Activated B cell treated with CpG ODN at 0.5 μM for 24 hours (primary cell): ENCODE data around the gene NUPR1. TPM values are rescaled to one million over a fixed set of nuclear protein-coding genes. Genes with fewer than 3 reads are reported as not detected.

Source experiments
- ATAC-seq: fragments of 200-7000 bp; cut with Tn5 transposase; one replicate; pipeline ENCODE4 v1.10.0; 2021; ENCODE audit warnings: low read depth, mild to moderate bottlenecking, moderate library complexity
- CTCF ChIA-PET: fragments of 350-600 bp; sonication (Branson Sonifier 250); formaldehyde crosslinking; loops from one replicate; lab custom pipeline; 2021; ENCODE audit warnings: antibody characterized with exemption; lab: Charles Lee
- POLR2A ChIA-PET: fragments of 350-600 bp; sonication (Branson Sonifier 250); formaldehyde crosslinking; loops from one replicate; lab custom pipeline; 2021; ENCODE audit warnings: antibody characterized with exemption; lab: Charles Lee
- DNase-seq: peaks from one replicate; pipeline ENCODE4 v3.0.0; 2022
- H3K27ac Mint-ChIP-seq: one replicate; pipeline ENCODE4 v1.8.0; 2020; ENCODE audit warnings: mixed read lengths
- H3K27me3 Mint-ChIP-seq: one replicate; pipeline ENCODE4 v1.8.0; 2021; ENCODE audit warnings: mixed read lengths
- H3K36me3 Mint-ChIP-seq: one replicate; pipeline ENCODE4 v1.8.0; 2021; ENCODE audit warnings: low read depth, mixed read lengths
- H3K4me1 Mint-ChIP-seq: one replicate; pipeline ENCODE4 v1.8.0; 2021; ENCODE audit warnings: mixed read lengths
- H3K4me3 Mint-ChIP-seq: one replicate; pipeline ENCODE4 v1.8.0; 2020; ENCODE audit warnings: mild to moderate bottlenecking, mixed read lengths
- H3K9me3 Mint-ChIP-seq: one replicate; pipeline ENCODE4 v1.8.0; 2020; ENCODE audit warnings: mixed read lengths
- CTCF ChIP-seq: fragments of 200-600 bp; IDR thresholded peaks from one replicate; pipeline ENCODE4 v1.8.0; 2022; ENCODE audit warnings: antibody characterized with exemption, mild to moderate bottlenecking
- intact Hi-C: fragments of 100-400 bp; cut with micrococcal nuclease; formaldehyde crosslinking; loops from one replicate; pipeline ENCODE4 v1.15.1; 2024
- total RNA-seq: library from RNA; stranded (reverse); gene quantifications from 2 replicates; pipeline ENCODE4 v1.2.3, GENCODE V29; 2022

The NUPR1 gene
- total RNA-seq: not detected in 2 replicates

GRCh38 chr16:28538733-28539596 lies at the start of gene NUPR1:
Gene NUPR1, minus strand, starts transcription at chr16:28538974. Its CDS starts 67 bp downstream, at chr16:28538907.
- no peaks in the 10 kb centered on the region for H3K9me3 Mint-ChIP-seq
- intact Hi-C loops: no loop called here
- CTCF ChIA-PET: no interaction called here
- ATAC-seq: no peak
- POLR2A ChIA-PET: no interaction called here
- no peak for DNase-seq
- H3K36me3 Mint-ChIP-seq: no peaks in the 10 kb centered on the region
- no peak for TF ChIP-seq CTCF
- no peak within 1 kb of the TSS for H3K27ac Mint-ChIP-seq
- peaks cover 17% of the 10 kb centered on the region for H3K27me3 Mint-ChIP-seq
- no peak within 1 kb of the TSS for H3K4me3 Mint-ChIP-seq
- H3K4me1 Mint-ChIP-seq: peaks cover 8% of the 10 kb centered on the region

GRCh38 chr16:28587386-28587785 lies 48.6 kb upstream of the NUPR1 start:
- ChIA-PET POLR2A (no interaction called here), CTCF (no interaction called here)
- Mint-ChIP-seq H3K9me3 (no peaks in the 10 kb centered on the region), H3K4me3 (no peak overlapping the region), H3K27me3 (no peaks in the 10 kb centered on the region), H3K27ac (no peak overlapping the region), H3K36me3 (peaks cover 88% of the 10 kb centered on the region), H3K4me1 (peaks cover 2% of the 10 kb centered on the region)
- intact Hi-C loops: no loop called here
- no peak for TF ChIP-seq CTCF
- DNase-seq: no peak
- no peak for ATAC-seq

- Mint-ChIP-seq H3K36me3 (peaks cover 86% of the 10 kb centered on the region), H3K4me1 (peaks cover 2% of the 10 kb centered on the region), H3K4me3 (no peak overlapping the region), H3K9me3 (no peaks in the 10 kb centered on the region), H3K27me3 (no peaks in the 10 kb centered on the region), H3K27ac (no peak overlapping the region)
- intact Hi-C loops: no loop called here
- DNase-seq (no peak), ATAC-seq (no peak)
- POLR2A ChIA-PET: no interaction called here
- no peak for TF ChIP-seq CTCF
- CTCF ChIA-PET: no interaction called here
These were observed 47.7 kb upstream of the NUPR1 start for GRCh38 chr16:28586466-28586865.

- CTCF ChIA-PET: no interaction called here
- POLR2A ChIA-PET: no interaction called here
- DNase-seq (no peak), ATAC-seq (no peak)
- Mint-ChIP-seq H3K27ac (no peak overlapping the region), H3K27me3 (no peaks in the 10 kb centered on the region), H3K4me3 (no peak overlapping the region), H3K36me3 (peaks cover 85% of the 10 kb centered on the region), H3K4me1 (peaks cover 2% of the 10 kb centered on the region), H3K9me3 (no peaks in the 10 kb centered on the region)
- intact Hi-C loops: no loop called here
- no peak for TF ChIP-seq CTCF
These were observed 46.9 kb upstream of the NUPR1 start for GRCh38 chr16:28585674-28586073.

- Mint-ChIP-seq H3K4me1 (peaks cover under 1% of the 10 kb centered on the region), H3K4me3 (no peak overlapping the region), H3K9me3 (no peaks in the 10 kb centered on the region), H3K27ac (no peak overlapping the region), H3K27me3 (no peaks in the 10 kb centered on the region), H3K36me3 (peaks cover 53% of the 10 kb centered on the region)
- ATAC-seq (no peak), DNase-seq (no peak)
- POLR2A ChIA-PET: interaction anchor here (0.5 to 0.7 kb wide), 2 partner anchors 13 to 21 kb away, joined by 4 to 6 read pairs; no protein-coding TSS in a partner anchor
- no peak for TF ChIP-seq CTCF
- intact Hi-C loops: no loop called here
- CTCF ChIA-PET: no interaction called here
These were observed 42.0 kb upstream of the NUPR1 start for GRCh38 chr16:28580726-28581315.
